MM.1S (cell line): ENCODE results near the gene TTLL11.

Source experiments
- DNase-seq: peaks from one replicate; pipeline ENCODE4 v3.0.0-alpha.2; 2015
- H2AFZ ChIP-seq: fragments of 300-600 bp; sonication (generic); 2 replicates; pipeline ENCODE4 v1.6.0; 2016; ENCODE audit warnings: antibody characterized with exemption, low read length
- H3F3A ChIP-seq: fragments of 300-600 bp; sonication (generic); 2 replicates; pipeline ENCODE4 v1.6.1; 2016; ENCODE audit warnings: mild to moderate bottlenecking, antibody characterized with exemption, low read length, moderate library complexity, mixed read lengths; ENCODE audit not compliant: insufficient read depth
- H3K27ac ChIP-seq: fragments of 300-600 bp; sonication (generic); 2 replicates; pipeline ENCODE4 v1.5.1; 2016; ENCODE audit warnings: mild to moderate bottlenecking, low read length
- H3K27me3 ChIP-seq: fragments of 300-600 bp; sonication (generic); replicated peaks from 2 replicates; pipeline ENCODE4 v1.6.0; 2016; ENCODE audit warnings: low read length; ENCODE audit not compliant: insufficient read depth
- H3K36me3 ChIP-seq: fragments of 300-600 bp; sonication (generic); replicated peaks from 2 replicates; pipeline ENCODE4 v1.6.1; 2016; ENCODE audit warnings: mild to moderate bottlenecking, low read length, mixed read lengths; ENCODE audit not compliant: insufficient read depth
- H3K4me1 ChIP-seq: fragments of 300-600 bp; sonication (generic); 2 replicates; pipeline ENCODE4 v1.6.1; 2016; ENCODE audit warnings: low read length, mixed read lengths
- H3K4me2 ChIP-seq: fragments of 300-600 bp; sonication (generic); 2 replicates; pipeline ENCODE4 v1.6.0; 2016; ENCODE audit warnings: low read depth, low read length
- H3K4me3 ChIP-seq: fragments of 300-600 bp; sonication (generic); 2 replicates; pipeline ENCODE4 v1.5.1; 2016; ENCODE audit warnings: low read length, mixed read lengths
- H3K79me2 ChIP-seq: fragments of 300-600 bp; sonication (generic); 2 replicates; pipeline ENCODE4 v1.6.1; 2016; ENCODE audit warnings: mixed run types, low read length, mixed read lengths
- H3K9ac ChIP-seq: fragments of 300-600 bp; sonication (generic); 2 replicates; pipeline ENCODE4 v1.6.1; 2016; ENCODE audit warnings: low read length, mixed read lengths
- H3K9me2 ChIP-seq: fragments of 300-600 bp; sonication (generic); replicated peaks from 2 replicates; pipeline ENCODE4 v1.6.1; 2016; ENCODE audit warnings: mild to moderate bottlenecking, low read length, mixed read lengths; ENCODE audit not compliant: insufficient read depth
- H3K9me3 ChIP-seq: fragments of 300-600 bp; sonication (generic); replicated peaks from 2 replicates; pipeline ENCODE4 v1.6.1; 2016; ENCODE audit warnings: mild to moderate bottlenecking, low read length, mixed read lengths; ENCODE audit not compliant: insufficient read depth
- H4K20me1 ChIP-seq: fragments of 300-600 bp; sonication (generic); 2 replicates; pipeline ENCODE4 v1.6.1; 2016; ENCODE audit warnings: mild to moderate bottlenecking, low read length, moderate library complexity, mixed read lengths; ENCODE audit not compliant: insufficient read depth
- EZH2 ChIP-seq: fragments of 300-600 bp; sonication (generic); optimal IDR thresholded peaks from 2 replicates; pipeline ENCODE3; 2017; ENCODE audit warnings: low read depth, mild to moderate bottlenecking, antibody characterized with exemption, low read length, mixed read lengths
- EZH2phosphoT487 ChIP-seq: fragments of 300-600 bp; sonication (generic); IDR thresholded peaks from 2 replicates; pipeline ENCODE4 v1.6.1; 2018; ENCODE audit warnings: antibody characterized with exemption, low read length
- TF ChIP-seq, protein P1 (sequence below): fragments of 300-600 bp; sonication (generic); IDR thresholded peaks from 2 replicates; pipeline ENCODE4 v1.5.1; 2016; ENCODE audit warnings: antibody characterized with exemption, low read length, mixed read lengths

TTLL11 gene

DNA sequence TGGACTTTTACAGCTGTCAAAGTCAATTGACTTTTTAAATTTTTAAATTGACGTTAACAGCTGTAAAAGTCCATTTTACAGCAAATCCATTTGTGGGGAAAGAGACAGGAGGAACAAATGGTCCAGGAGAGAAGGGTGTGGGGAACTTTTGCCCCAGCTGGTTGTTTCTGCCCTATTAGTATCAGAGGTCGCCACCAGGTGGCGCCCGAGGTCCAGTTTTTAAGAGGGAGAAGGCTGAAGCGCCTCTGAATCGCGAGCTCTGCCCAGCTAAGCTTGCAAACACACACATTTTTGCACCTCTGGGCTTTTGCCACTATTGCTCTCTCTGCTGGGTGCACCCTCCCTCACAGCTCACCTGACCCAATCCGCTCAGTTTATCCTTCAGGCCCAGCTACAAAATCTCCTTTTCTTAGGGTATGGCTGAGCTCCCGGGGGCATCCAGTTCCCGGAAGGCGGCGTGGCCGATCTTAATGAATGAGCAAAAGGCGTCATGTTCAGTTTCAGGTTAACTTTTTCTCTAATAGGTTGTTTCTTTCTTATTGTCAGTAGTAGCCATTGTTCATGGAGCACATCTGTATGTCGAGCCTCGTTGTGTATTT lies 6.3 kb upstream of the TTLL11 start:
- H3K4me2 ChIP-seq: no peak overlapping the region
- DNase-seq: peak; percentile 76

DNA sequence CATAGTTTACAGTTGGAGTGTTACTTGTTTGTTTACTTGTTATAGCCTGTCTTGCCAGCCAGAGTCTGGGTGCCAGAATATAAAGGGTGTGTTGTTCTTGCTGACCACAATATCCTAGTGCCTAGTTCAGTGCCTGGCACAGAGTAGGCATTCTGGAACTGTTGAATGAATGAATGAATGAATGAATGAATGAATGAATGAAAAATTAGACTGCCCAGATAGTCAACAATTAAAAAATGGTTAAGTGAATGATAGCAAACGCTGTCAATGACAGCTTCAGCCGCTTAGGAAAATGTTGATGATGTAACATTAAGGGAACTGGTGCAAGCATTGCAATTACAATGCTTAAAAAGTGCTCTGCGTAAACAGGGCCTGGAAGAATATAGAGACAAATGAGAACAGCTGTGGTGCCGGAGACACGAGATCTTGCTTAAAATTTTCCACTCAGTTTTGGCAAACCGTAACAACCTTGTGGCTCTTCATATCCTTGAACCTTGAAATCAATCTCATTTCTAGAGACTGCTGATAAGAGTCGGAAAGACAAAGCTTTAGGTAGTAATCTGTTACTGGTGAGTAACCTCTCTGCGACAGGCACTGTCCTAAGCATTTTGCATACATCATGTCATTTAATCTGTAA lies 4.7 kb upstream of the TTLL11 start:
- Histone ChIP-seq H2AFZ (no peak overlapping the region), H3K9me3 (no peaks in the 10 kb centered on the region), H3K4me2 (no peak overlapping the region), H3K36me3 (no peaks in the 10 kb centered on the region), H3K27me3 (peaks cover 27% of the 10 kb centered on the region; the same call in 1 of the 2 replicates), H4K20me1 (no peaks in the 10 kb centered on the region), H3K79me2 (peaks cover under 1% of the 10 kb centered on the region; the same call in 1 of the 2 replicates), H3K27ac (no peak overlapping the region), H3K9me2 (no peaks in the 10 kb centered on the region), H3K4me1 (peaks cover 9% of the 10 kb centered on the region; the same call in 1 of the 2 replicates), H3K9ac (no peak overlapping the region), H3F3A (no peaks in the 10 kb centered on the region), H3K4me3 (no peak overlapping the region)
- DNase-seq: no peak
- TF ChIP-seq EZH2phosphoT487 (no peak), EZH2 (no peak)
- TF ChIP-seq, protein P1, sequence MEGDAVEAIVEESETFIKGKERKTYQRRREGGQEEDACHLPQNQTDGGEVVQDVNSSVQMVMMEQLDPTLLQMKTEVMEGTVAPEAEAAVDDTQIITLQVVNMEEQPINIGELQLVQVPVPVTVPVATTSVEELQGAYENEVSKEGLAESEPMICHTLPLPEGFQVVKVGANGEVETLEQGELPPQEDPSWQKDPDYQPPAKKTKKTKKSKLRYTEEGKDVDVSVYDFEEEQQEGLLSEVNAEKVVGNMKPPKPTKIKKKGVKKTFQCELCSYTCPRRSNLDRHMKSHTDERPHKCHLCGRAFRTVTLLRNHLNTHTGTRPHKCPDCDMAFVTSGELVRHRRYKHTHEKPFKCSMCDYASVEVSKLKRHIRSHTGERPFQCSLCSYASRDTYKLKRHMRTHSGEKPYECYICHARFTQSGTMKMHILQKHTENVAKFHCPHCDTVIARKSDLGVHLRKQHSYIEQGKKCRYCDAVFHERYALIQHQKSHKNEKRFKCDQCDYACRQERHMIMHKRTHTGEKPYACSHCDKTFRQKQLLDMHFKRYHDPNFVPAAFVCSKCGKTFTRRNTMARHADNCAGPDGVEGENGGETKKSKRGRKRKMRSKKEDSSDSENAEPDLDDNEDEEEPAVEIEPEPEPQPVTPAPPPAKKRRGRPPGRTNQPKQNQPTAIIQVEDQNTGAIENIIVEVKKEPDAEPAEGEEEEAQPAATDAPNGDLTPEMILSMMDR: no peak

More for the DNA sequence above, 6.3 kb upstream of the TTLL11 start:
- H3K4me1 ChIP-seq: peaks cover 5% of the 10 kb centered on the region; the same call in 1 of the 2 replicates
- no peak overlapping the region for H3K4me3 ChIP-seq
- H3K27ac ChIP-seq: no peak overlapping the region
- TF ChIP-seq EZH2phosphoT487 (no peak), EZH2 (no peak)
- TF ChIP-seq, protein P1: peak; percentile 74
- H3K9me3 ChIP-seq: no peaks in the 10 kb centered on the region
- H3K9me2 ChIP-seq: no peaks in the 10 kb centered on the region
- peaks cover 21% of the 10 kb centered on the region; the same call in 1 of the 2 replicates for H3K27me3 ChIP-seq
- no peak overlapping the region for H3K9ac ChIP-seq
- H3K79me2 ChIP-seq: no peaks in the 10 kb centered on the region
- no peak overlapping the region for H2AFZ ChIP-seq
- no peaks in the 10 kb centered on the region for H3K36me3 ChIP-seq
- H3F3A ChIP-seq: no peaks in the 10 kb centered on the region
- H4K20me1 ChIP-seq: no peaks in the 10 kb centered on the region

DNA sequence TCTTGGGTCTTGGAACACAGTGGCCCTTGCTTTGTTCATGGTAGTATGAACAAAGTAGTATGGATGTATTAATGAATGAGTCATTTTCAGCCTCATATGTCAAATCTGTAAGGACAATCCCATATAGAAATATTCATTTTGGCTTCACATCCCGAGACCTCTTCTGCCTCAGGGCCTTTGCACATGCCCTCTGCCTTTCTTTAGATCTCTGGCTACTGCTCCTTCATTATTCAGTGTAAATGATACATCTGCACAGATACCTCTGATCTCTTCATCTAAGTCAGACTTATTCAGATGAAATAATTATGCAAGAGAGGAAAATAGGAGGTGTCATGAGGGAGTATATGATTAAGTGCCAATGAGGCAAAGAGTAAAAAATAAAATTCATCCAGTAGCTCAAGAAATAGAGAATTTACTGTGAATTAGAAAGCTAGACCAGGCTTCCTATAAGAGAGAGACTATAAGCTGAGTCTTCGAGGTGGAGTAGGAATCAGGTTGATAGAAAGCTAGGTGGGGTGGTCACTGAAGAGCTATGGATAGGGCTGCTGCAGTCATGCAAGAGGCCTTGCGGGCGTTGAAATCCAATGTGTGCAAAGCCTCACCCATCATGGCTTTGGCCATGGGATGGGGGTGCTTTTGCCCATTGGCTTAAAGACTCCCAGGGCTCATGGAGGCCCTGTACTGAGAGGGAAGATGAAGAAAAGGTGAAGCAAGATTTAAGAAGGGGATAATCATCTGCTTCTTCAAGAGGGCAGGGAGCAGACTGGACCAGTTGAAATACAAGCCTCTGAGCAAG lies 3.7 kb upstream of the TTLL11 start:
- Histone ChIP-seq H3K27me3 (peaks cover 27% of the 10 kb centered on the region; the same call in 1 of the 2 replicates), H4K20me1 (no peaks in the 10 kb centered on the region), H3K4me2 (no peak overlapping the region), H3K9me3 (no peaks in the 10 kb centered on the region), H3K27ac (no peak overlapping the region), H3K4me3 (no peak overlapping the region), H2AFZ (no peak overlapping the region), H3F3A (no peaks in the 10 kb centered on the region), H3K79me2 (peaks cover 10% of the 10 kb centered on the region), H3K9ac (no peak overlapping the region), H3K9me2 (no peaks in the 10 kb centered on the region), H3K4me1 (peaks cover 11% of the 10 kb centered on the region; the same call in 1 of the 2 replicates), H3K36me3 (no peaks in the 10 kb centered on the region)
- no peak for TF ChIP-seq EZH2
- TF ChIP-seq EZH2phosphoT487: no peak
- TF ChIP-seq, protein P1: no peak
- no peak for DNase-seq
